PC-9 (cell line): Measurements from ENCODE around the gene ANKRD52. TPM values are rescaled to one million over a fixed set of nuclear protein-coding genes. Genes with fewer than 3 reads are reported as not detected.
"Not testable (repeated sequence)": the region's sequence is repeated elsewhere in the genome, so short reads cannot be mapped to it uniquely, and the experiment has no call there.

Experiments used
- BruUV-seq: library from RNA; stranded (reverse); fragments of 400-500 nt; replicated peaks from 2 replicates; lab custom pipeline; 2021; lab: Mats Ljungman, UMichigan
- CTCF ChIA-PET: fragments of 300-600 bp; sonication (Branson Sonifier 250); formaldehyde crosslinking; loops from one replicate; lab custom pipeline; 2022; ENCODE audit warnings: antibody characterized with exemption; lab: Charles Lee
- POLR2A ChIA-PET: fragments of 300-600 bp; sonication (Branson Sonifier 250); formaldehyde crosslinking; loops from one replicate; lab custom pipeline; 2022; ENCODE audit warnings: antibody characterized with exemption; ENCODE audit not compliant: unreplicated experiment; lab: Charles Lee
- DNase-seq, 2 experiments: peaks; one replicate each; pipeline versions ENCODE4 v3.0.0 to v3.0.0-alpha.2; 2015 to 2022; ENCODE audit warnings: mixed read lengths in 1 of 2
- H2AFZ ChIP-seq: fragments of 200-600 bp; sonication (generic); 2 replicates; pipeline ENCODE4 v1.8.1; 2017; ENCODE audit warnings: antibody characterized with exemption
- H3F3A ChIP-seq: fragments of 200-600 bp; sonication (generic); 2 replicates; pipeline ENCODE4 v1.8.1; 2017; ENCODE audit warnings: antibody characterized with exemption, mild to moderate bottlenecking, low read depth; ENCODE audit not compliant: insufficient read depth
- H3K27ac ChIP-seq: fragments of 200-600 bp; sonication (generic); 2 replicates; pipeline ENCODE4 v1.6.1; 2016; ENCODE audit warnings: mixed run types
- H3K27me3 ChIP-seq: fragments of 200-600 bp; sonication (generic); 2 replicates; pipeline ENCODE4 v1.6.1; 2016; ENCODE audit warnings: low read depth, mixed run types; ENCODE audit not compliant: insufficient read depth
- H3K36me3 ChIP-seq: fragments of 200-600 bp; sonication (generic); 2 replicates; pipeline ENCODE4 v1.6.1; 2016; ENCODE audit warnings: low read depth, mixed run types
- H3K4me1 ChIP-seq: fragments of 200-600 bp; sonication (generic); replicated peaks from 2 replicates; pipeline ENCODE4 v1.6.1; 2016; ENCODE audit warnings: mixed run types; ENCODE audit not compliant: insufficient read depth
- H3K4me2 ChIP-seq: fragments of 200-600 bp; sonication (generic); 2 replicates; pipeline ENCODE4 v1.6.1; 2017; ENCODE audit warnings: mixed run types
- H3K4me3 ChIP-seq: fragments of 200-600 bp; sonication (generic); 2 replicates; pipeline ENCODE4 v1.6.1; 2016; ENCODE audit warnings: mixed run types
- H3K79me2 ChIP-seq: fragments of 200-600 bp; sonication (generic); 2 replicates; pipeline ENCODE4 v1.6.1; 2017; ENCODE audit warnings: low read depth, mixed run types
- H3K9me2 ChIP-seq: fragments of 200-600 bp; sonication (generic); 2 replicates; pipeline ENCODE4 v1.8.1; 2017; ENCODE audit warnings: mild to moderate bottlenecking; ENCODE audit not compliant: insufficient read depth
- H3K9me3 ChIP-seq: fragments of 200-600 bp; sonication (generic); 2 replicates; pipeline ENCODE4 v1.8.1; 2016; ENCODE audit warnings: low read depth; ENCODE audit not compliant: insufficient read depth
- H4K20me1 ChIP-seq: fragments of 200-600 bp; sonication (generic); 2 replicates; pipeline ENCODE4 v1.8.1; 2017; ENCODE audit not compliant: insufficient read depth
- EZH2 ChIP-seq: fragments of 200-600 bp; sonication (generic); IDR thresholded peaks from 2 replicates; pipeline ENCODE4 v1.8.0; 2017; ENCODE audit warnings: antibody characterized with exemption, low read depth
- intact Hi-C: fragments of 100-400 bp; cut with micrococcal nuclease; formaldehyde crosslinking; loops from one replicate; pipeline ENCODE4 v1.10.0; 2022; ENCODE audit not compliant: unreplicated experiment
- total RNA-seq: library from RNA; stranded (reverse); gene quantifications from 2 replicates; pipeline ENCODE4 v1.2.3, GENCODE V29; 2021
- TF ChIP-seq, protein P1 (sequence below): fragments of 200-600 bp; sonication (generic); conservative IDR thresholded peaks from 2 replicates; pipeline ENCODE4 v1.6.1; 2017; ENCODE audit warnings: mixed run types, antibody characterized with exemption, mild to moderate bottlenecking, moderate library complexity

ANKRD52 gene
- total RNA-seq, 1 experiment from 2014 or later: 59.4 TPM

GRCh38 chr12:56197921-56198635 is 60.1 kb downstream of the ANKRD52 start:
- H3K4me2 ChIP-seq: no peak overlapping the region
- TF ChIP-seq, protein P1, sequence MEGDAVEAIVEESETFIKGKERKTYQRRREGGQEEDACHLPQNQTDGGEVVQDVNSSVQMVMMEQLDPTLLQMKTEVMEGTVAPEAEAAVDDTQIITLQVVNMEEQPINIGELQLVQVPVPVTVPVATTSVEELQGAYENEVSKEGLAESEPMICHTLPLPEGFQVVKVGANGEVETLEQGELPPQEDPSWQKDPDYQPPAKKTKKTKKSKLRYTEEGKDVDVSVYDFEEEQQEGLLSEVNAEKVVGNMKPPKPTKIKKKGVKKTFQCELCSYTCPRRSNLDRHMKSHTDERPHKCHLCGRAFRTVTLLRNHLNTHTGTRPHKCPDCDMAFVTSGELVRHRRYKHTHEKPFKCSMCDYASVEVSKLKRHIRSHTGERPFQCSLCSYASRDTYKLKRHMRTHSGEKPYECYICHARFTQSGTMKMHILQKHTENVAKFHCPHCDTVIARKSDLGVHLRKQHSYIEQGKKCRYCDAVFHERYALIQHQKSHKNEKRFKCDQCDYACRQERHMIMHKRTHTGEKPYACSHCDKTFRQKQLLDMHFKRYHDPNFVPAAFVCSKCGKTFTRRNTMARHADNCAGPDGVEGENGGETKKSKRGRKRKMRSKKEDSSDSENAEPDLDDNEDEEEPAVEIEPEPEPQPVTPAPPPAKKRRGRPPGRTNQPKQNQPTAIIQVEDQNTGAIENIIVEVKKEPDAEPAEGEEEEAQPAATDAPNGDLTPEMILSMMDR: no peak
- no peak for TF ChIP-seq EZH2

DNA sequence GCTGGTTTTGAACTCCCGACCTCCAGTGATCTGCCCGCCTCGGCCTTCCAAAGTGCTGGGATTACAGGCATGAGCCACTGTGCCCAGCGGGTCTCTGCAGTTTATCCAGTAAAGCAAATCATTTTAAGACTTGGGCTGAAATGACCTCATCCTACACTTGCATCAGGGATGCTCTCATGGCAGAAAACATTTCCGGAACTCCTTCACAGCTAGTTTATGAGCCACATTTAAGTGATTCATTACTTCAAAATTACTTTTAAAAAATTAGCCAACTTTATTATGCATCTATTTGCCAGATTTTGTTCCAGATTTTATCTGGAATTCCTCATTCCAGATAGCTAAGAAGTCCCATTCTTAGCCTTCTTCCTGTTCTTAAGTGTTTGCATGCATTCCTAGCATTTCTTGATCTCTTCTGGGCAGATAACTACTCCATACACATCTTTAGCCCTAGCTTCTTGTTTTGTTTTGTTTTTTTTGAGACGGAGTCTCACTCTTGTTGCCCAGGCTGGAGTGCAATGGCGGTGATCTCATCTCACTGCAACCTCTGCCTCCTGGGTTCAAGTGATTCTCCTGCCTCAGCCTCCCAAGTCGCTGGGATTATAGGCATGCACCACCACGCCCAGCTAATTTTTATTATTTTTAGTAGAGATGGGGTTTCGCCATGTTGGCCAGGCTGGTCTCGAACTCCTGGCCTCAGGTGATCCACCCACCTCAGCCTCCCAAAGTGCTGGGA is 61.2 kb downstream of the ANKRD52 start:
- not testable (repeated sequence) for H3K4me1 ChIP-seq, H4K20me1 ChIP-seq, BruUV-seq, H3K27ac ChIP-seq, H3K4me3 ChIP-seq, H3K9me2 ChIP-seq, H2AFZ ChIP-seq, H3K4me2 ChIP-seq, H3K79me2 ChIP-seq, H3K9me3 ChIP-seq, H3K27me3 ChIP-seq, H3K36me3 ChIP-seq
- POLR2A ChIA-PET: interaction anchor here (0.5 to 0.9 kb wide), 3 partner anchors 24 to 837 kb away, joined by 3 read pairs; partner anchors contain the start of gene RNF41
- peak; percentile 23 to 88 for DNase-seq
- H3F3A ChIP-seq: peaks cover 36% of the 10 kb centered on the region; the same call in 1 of the 2 replicates
- intact Hi-C loops: loop anchor here (1.0 to 10.0 kb wide), 2 partner anchors 24 to 438 kb away; partner anchors contain the start of genes BAZ2A and RNF41
- CTCF ChIA-PET: interaction anchor here (0.9 to 1.1 kb wide), 2 partner anchors 25 to 119 kb away, joined by 3 read pairs; partner anchors contain the start of gene RNF41

More at GRCh38 chr12:56197921-56198635, 60.1 kb downstream of the ANKRD52 start:
- Histone ChIP-seq H3K9me3 (no peaks in the 10 kb centered on the region), H3K27ac (no peak overlapping the region), H4K20me1 (no peaks in the 10 kb centered on the region), H3K4me3 (no peak overlapping the region), H3K4me1 (no peaks in the 10 kb centered on the region), H2AFZ (no peak overlapping the region), H3K79me2 (no peaks in the 10 kb centered on the region), H3K9me2 (no peaks in the 10 kb centered on the region), H3K27me3 (no peaks in the 10 kb centered on the region), H3K36me3 (no peaks in the 10 kb centered on the region), H3F3A (peaks cover 37% of the 10 kb centered on the region; the same call in 1 of the 2 replicates)
- CTCF ChIA-PET: interaction anchor here (0.5 kb wide), 1 partner anchor 50 kb away, joined by 9 read pairs; no protein-coding TSS in a partner anchor
- no peak for DNase-seq
- intact Hi-C loops: loop anchor here (1.0 to 10.0 kb wide), 2 partner anchors 23 to 437 kb away; partner anchors contain the start of genes BAZ2A and RNF41
- POLR2A ChIA-PET: interaction anchor here (0.8 kb wide), 1 partner anchor 29 kb away, joined by 14 read pairs; no protein-coding TSS in a partner anchor
- no TSS peak for BruUV-seq

- Histone ChIP-seq H3K9me3 (no peaks in the 10 kb centered on the region), H3K9me2 (no peaks in the 10 kb centered on the region), H3F3A (peaks cover 50% of the 10 kb centered on the region; the same call in 1 of the 2 replicates), H3K27ac (no peak overlapping the region), H3K27me3 (no peaks in the 10 kb centered on the region), H3K36me3 (no peaks in the 10 kb centered on the region), H3K79me2 (peaks cover 8% of the 10 kb centered on the region), H3K4me3 (no peak overlapping the region), H4K20me1 (no peaks in the 10 kb centered on the region), H2AFZ (peak overlapping the region; percentile 71), H3K4me2 (no peak overlapping the region), H3K4me1 (peaks cover 14% of the 10 kb centered on the region)
- intact Hi-C loops: loop anchor here (1.0 to 10.0 kb wide), 4 partner anchors 31 to 442 kb away; partner anchors contain the start of genes BAZ2A, COQ10A and NABP2
- no peak for TF ChIP-seq EZH2
- TF ChIP-seq, protein P1: peak; percentile 86
- CTCF ChIA-PET: interaction anchor here (0.6 kb wide), 1 partner anchor 93 kb away, joined by 3 read pairs; no protein-coding TSS in a partner anchor
- peak; percentile 58 to 62 for DNase-seq
- BruUV-seq: no TSS peak
- POLR2A ChIA-PET: no interaction called here
These were observed 65.1 kb downstream of the ANKRD52 start for GRCh38 chr12:56193025-56193578.
